Epithelial cell of prostate (primary cell): ENCODE measurements around the gene PILRB.
"Not testable (repeated sequence)": the region's sequence is repeated elsewhere in the genome, so short reads cannot be mapped to it uniquely, and the experiment has no call there.

Source experiments
- DNase-seq: peaks from one replicate; pipeline ENCODE4 v3.0.0-alpha.2; 2011; ENCODE audit warnings: low read depth, low spot score
- H3K27ac ChIP-seq: fragments of 450-650 bp; 2 replicates; pipeline ENCODE4 v1.5.1; 2017; ENCODE audit warnings: mild to moderate bottlenecking

Gene PILRB

DNA sequence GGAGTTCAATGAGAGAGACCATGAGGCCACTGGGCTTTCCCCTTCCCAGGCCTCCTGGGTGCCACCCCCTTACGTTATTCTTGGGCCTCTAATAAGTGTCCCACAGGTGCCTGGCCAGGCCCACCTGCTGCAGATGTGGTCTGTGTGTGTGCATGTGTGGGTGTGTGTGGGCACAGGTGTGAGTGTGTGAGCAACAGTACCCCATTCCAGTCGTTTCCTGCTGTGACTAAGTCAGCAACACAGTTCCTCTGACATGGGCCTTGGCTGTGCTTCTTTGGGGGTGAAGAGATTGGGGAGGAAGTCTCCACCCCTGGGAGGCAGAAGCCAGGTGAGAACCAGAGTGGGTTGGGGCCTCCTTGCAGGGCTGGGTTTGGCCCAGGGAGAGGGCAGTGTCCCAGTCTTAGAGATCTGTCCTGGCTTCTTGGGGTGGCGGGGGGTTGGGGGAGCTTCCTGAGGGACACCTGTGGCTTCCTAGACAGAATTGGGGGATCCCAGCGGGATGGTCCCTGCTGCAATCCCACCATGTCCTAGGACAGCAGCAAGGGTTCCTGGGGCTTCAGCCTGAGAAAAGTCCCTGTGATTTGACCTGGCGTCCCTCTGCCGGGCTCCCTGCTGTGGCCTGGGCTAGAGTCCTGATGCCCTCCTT is 4.1 kb upstream of the PILRB start:
- H3K27ac ChIP-seq = no peak overlapping the region
- no peak for DNase-seq

DNA sequence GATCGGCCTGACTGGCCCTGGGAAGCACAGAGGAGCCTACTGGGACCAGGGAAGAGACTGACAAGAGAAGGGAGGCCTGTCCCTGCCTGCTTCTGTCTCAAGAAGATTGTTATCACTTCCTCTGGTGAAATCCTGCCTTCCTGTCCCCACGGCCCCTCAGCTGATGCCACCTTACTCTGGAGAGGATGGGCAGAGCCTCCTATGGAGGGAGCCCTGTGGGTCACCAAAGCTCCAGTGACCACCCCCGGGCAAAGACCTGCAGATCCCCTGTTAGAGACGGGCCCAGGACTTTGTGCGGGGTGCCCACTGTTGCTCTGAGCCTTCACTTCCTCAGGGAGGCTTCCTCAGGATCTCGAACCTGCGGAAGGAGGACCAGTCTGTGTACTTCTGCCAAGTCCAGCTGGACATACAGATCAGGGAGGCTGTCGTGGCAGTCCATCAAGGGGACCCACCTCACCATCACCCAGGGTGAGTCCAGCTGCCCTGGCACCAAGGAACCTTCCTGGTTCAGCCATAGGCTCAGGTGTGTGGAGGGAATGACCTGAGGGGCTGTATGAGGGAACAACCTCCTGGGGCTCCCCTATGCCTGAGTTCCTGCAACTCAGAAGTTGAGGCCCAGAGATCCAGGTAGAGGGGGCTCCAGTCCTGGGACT is 1.4 kb upstream of the PILRB start:
- DNase-seq = no peak

DNA sequence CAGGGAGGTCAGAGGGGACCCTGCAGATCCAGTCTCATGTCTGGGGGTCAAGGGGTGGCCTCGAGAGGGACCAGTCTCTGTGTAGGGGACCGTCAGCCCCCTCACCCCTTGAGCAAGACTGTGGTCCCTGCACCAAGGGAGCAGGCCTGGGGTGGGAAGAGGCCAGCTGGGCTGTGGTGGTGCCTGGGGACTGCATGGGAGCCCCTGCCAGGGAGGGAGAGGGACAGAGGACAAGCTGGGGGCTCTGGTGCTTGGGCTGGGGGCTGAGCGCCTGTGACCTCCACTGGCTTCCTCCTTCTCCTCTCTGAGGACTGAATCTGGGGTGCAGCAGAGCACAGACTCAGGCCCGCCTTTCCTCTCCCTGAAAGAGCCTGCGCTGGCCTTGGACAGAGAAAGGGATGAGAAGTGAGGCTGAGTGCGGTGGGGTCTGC is 771 bp upstream of the PILRB start:
- H3K27ac ChIP-seq = no peak overlapping the region
- DNase-seq = no peak

More for the DNA sequence above, 1.4 kb upstream of the PILRB start:
- H3K27ac ChIP-seq = no peak overlapping the region

DNA sequence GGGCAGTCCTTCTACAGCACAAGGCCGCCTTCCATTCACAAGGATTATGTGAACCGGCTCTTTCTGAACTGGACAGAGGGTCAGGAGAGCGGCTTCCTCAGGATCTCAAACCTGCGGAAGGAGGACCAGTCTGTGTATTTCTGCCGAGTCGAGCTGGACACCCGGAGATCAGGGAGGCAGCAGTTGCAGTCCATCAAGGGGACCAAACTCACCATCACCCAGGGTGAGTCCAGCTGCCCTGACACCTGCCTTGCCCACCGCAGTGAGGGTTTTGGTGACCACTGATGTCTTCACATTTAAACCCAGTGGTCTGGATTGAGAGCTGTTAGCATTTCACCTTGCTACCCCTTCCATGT is 918 bp downstream of the PILRB start:
- DNase-seq = no peak
- no peak overlapping the region for H3K27ac ChIP-seq

DNA sequence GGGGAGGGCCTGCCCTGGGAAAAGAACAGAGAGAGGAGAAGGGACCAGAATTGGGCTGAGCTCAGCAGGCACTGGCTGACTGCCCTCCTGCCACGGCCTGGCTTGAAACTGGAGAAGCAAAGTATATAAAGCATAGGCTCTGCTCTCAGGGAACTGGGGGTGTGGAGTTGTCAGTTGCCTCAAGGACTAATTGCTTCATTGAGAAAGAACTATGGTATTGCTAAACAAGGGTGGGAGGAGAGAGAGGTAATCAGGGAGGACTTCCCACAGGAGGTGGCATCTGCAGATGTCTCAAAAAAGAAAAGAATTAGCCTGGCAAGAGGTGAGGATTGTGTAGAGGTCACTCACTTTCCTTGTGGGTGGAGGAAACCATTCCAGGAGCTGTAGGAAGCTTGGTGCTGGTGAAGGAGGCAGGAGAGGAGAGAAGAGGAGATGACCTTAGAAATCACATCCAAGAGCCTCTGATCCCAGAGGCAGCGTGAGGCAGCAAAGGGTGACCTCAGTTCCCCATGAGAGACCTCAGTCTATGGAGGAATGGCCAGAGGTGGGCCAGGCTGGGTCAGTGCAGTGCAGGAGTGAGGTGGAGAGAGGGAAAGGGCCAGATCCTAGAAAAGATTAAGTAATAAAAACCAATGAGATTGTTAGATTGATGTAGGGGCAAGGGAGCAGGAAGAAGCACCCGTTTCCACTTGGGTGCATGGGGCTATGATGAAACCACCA is 2.4 kb downstream of the PILRB start:
- no peak for DNase-seq
- no peak overlapping the region for H3K27ac ChIP-seq

DNA sequence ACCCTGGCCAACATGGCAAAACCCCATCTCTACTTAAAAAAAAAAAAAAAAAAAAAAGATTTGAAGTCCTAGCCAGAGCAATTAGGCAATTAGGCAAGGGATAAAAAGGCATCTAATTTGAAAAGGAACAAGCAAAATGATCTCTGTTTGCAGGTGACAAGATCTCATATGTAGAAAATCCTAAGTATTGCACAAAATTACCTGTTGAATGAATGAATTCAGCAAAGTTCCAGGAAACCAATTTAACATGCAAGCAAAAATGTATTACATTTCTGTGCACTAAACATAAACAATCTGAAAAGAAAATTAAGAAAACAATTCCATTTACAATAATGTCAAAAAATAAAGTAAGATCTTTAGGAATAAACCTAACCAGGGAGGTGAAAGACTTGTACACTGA is 5.2 kb downstream of the PILRB start:
- no peak overlapping the region for H3K27ac ChIP-seq
- DNase-seq = no peak

DNA sequence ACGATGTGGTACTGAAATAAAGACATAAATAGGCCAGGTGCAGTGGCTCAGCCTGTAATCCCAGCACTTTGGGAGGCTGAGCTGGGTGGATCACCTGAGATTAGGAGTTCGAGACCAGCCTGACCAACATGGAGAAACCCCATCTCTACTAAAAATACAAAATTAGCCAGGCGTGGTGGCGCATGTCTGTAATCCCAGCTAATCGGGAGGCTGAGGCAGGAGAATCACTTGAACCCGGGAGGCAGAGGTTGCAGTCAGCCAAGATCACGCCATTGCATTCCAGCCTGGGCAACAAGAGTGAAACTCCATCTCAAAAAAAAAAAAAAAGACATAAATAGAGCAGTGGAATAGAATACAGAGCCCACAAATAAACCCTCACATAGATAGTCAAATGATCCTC is 5.9 kb downstream of the PILRB start:
- not testable (repeated sequence) for DNase-seq

DNA sequence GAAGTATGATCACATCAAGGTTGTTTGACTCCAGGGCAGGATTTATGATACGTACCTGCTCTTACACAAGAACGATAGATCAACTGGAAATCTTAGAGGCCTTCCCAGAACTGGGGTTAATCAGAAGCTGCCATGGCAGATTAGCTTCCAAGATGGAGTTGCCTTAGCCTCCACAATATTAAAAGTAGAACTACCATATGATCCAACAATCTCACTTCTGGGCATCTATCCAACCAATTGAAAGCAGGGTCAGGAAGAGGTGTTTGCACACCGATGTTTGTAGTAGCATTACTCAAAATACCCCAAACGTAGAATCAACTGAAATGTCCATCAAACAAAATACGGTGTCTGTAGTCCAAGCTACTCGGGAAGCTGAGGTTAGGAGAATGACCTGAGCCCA is 6.6 kb downstream of the PILRB start:
- no peak for DNase-seq
- H3K27ac ChIP-seq = no peak overlapping the region

More for the DNA sequence above, 5.9 kb downstream of the PILRB start:
- not testable (repeated sequence) for H3K27ac ChIP-seq

DNA sequence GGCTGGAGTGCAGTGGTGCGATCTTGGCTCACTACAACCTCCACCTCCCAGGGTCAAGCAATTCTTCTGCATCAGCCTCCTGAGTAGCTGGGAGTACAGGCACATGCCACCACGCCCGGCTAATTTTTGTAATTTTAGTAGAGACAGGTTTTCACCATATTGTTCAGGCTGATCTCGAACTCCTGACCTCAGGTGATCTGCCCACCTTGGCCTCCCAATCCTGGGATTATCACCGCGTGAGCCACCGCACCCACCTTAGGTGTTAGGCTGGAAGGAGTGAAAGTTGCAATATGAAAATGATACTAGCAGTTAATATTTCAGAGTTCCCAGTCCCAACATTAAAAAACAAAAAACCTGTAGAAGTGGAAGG is 8.1 kb downstream of the PILRB start:
- DNase-seq, H3K27ac ChIP-seq: not testable (repeated sequence)

DNA sequence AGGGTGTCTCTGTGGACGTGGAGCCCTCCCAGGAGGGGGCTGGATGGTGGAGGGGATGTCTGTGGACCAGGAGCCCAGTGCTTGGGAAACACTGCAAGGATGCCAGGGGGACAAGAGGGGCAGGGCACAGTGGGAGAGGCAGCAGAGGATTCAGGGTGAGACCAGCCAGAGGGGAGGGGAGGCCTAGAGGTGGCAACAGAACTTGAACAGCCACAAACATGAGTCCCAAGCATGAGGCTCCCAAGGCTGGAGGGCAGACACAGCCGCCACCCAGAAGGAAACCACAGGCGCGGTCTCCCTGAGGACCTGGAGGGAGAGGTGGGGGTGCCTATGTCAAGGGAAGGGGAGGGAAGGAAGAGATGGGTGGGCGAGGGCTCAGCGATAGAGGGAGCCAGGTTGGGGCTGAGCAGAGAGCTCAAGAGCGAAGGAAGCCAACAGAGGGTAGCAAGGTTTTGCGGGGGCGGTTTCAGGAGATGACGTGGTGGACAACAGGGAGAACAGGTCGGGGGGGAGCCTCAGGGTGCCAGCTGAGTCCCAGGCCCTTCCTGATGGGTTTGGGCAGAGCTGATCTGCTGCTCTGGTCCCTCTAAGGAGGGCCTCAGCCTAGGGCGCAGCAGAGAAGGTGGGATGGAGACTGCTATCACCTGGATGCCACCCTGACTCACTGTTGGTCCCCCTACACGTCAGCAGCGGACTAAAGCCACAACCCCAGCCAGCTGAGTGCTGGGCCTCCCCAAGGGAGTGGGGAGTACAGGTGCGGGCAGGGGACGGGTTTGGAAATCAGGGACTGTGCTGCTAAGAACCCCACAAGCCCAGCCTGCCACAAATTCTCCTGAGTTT is 8.7 kb downstream of the PILRB start:
- DNase-seq = no peak
- H3K27ac ChIP-seq = no peak overlapping the region

DNA sequence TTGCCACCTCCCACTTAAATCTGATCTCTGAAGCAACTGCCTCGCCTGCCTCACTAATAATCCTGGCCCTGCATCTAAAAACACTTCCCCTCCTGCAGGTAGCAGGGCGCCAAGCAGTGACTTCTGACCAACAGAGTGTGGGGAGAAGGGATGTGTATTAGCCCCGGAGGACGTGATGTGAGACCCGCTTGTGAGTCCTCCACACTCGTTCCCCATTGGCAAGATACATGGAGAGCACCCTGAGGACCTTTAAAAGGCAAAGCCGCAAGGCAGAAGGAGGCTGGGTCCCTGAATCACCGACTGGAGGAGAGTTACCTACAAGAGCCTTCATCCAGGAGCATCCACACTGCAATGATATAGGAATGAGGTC is 9.3 kb downstream of the PILRB start:
- no peak overlapping the region for H3K27ac ChIP-seq
- DNase-seq = no peak

DNA sequence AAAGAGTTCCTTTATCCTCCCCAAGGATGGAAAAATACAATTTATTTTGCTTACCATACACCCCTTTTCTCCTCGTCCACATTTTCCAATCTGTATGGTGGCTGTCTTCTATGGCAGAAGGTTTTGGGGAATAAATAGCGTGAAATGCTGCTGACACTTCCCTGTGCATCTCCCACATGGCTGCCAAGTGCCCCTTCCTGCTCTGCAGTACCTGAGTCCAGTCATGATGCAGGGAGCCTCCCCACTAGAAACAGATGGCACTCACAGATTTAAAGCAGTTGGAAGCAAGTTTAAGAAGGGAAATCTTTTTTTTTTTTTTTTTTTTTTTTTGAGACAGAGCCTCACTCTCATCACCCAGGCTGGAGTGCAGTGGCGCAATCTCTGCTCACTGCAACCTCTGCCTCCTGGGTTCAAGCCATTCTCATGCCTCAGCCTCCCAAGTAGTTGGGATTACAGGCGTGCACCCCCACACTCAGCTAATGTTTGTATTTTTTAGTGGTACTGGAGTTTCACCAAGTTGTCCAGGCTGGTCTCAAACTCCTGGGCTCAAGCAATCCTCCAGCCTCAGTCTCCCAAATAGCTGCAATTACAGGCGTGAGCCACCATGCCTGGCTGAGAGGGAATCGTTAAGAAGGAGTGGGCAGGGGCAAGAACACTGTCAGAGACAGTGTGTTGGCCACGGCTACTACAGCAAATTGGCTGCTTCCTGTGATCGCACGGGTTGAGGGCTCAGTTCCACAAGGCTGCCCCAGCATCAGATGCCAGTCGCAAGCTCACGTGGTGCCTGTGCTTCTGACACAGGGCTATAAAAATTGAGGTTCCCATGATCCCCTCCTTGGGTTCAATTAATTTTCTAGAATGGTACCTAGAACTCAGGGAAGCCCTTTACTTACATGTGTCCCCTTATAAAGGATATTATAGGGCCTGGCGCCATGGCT is 10.0 kb downstream of the PILRB start:
- DNase-seq = no peak
- H3K27ac ChIP-seq = no peak overlapping the region

DNA sequence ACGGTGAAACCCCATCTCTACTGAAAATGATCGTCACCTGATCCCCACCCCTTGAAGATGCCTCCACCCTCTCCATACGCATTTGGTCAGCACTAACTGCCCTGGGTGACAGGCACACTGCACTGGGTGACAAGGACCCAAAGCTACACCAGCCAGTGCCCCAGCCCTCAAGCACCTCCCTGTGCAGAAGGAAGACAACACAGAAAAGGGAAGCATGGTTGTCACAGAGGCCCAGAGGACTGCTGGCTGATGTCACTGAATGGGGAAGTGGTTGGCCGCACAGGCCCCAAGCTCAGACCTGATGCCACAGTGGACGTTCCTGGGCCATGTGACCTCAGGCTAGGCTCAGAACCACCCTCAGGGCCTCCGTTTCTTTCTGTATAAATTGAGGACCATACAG is 11.2 kb downstream of the PILRB start:
- no peak for DNase-seq
- no peak overlapping the region for H3K27ac ChIP-seq

DNA sequence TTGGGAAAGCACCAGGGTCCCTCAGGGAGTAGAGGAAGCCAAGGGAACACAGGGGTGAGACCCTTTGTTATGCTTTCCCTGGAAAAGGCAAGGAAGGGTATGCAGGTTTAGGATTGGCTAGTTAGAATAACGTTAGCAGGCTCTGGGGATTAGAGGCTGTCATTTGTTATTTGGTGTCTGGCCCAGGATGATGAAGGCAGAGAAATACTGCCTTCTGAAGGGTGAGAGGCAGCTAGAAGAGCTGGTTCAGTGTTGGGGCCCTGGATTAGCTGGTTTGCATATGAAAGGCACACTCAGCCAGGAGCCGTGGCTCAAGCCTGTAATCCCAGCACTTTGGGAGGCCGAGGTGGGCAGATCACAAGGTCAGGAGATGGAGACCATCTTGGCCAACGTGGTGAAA is 12.4 kb downstream of the PILRB start:
- no peak for DNase-seq
- no peak overlapping the region for H3K27ac ChIP-seq

DNA sequence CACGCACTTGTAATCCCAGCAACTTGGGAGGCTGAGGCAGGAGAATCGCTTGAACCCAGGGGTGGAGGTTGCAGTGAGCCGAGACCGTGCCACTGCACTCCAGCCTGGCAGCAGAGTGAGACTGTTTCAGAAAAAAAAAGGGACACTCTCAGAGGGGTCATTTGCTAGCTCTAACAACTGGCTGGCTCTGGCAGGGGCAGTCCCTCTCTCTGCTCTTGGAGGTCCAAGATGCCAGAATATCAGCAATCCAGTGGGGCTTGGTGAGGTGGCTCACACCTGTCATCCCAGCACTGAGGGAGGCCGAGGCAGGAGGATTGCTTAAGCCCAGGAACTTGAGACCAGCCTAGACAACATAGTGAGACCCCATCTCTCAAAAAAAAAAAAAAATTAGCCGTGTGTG is 12.8 kb downstream of the PILRB start:
- no peak for DNase-seq
- no peak overlapping the region for H3K27ac ChIP-seq

DNA sequence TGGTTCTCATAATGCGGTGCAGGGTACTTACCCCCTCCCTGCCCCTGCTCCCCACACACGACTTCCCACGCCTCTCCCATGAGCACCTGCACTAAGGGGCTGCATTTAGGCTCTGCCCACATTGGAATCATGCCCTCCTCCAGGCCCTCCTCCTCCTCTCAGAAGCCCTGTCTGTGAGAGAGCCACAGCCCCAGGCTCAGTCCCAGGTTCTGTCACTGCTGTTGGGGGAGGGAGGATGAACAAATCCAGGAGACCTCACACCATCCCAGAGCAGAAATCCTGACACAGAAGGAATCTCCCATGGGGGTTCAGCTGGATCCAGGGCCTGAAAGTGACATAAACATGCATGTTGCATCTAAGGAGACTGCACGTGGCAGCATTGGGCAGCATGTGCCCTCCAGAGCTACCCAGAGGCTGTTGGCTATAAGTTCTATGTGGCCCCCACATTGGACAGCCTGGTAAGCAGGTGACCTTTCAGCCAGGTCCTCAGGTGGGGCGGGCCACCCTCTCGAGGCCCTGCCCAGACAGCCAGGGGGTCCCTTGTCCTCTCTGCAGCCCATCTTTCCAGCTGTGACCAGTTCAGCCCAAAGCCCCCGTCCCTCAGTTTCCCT is 13.7 kb downstream of the PILRB start:
- H3K27ac ChIP-seq = no peak overlapping the region
- no peak for DNase-seq

DNA sequence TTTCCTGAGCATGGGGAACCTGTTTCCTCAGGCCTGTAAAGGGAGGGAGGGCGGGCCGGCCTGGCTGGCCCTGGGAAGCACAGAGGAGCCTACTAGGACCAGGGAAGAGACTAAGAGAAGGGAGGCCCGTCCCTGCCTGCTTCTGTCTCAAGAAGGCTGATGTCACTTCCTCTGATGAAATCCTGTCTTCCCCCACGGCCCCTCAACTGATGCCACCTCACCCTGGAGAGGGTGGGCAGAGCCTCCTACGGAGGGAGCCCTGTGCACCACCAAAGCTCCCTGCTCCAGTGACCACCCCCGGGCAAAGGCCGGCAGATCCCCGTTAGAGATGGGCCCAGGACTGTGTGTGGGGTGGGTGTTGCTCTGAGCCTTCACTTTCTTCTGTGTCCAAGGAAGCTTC is 14.3 kb downstream of the PILRB start:
- DNase-seq = no peak
- no peak overlapping the region for H3K27ac ChIP-seq

DNA sequence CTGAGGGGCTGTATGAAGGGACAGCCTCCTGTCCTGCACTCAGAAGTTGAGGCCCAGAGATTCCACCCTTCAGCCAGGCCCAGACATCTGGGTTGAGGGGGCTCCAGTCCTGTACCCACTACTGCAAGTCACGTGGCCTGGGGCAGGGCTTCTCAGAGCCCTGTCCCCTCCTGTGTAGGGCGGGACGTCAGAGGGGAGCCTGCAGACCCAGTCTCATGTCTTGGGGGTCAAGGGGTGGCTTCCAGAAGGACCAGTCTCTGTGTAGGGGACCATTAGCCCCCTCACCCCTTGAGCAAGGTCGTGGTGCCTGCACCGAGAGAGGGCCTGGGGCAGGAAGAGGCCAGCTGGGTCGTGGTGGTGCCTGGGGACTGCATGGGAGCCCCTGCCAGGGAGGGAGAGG is 14.8 kb downstream of the PILRB start:
- no peak for DNase-seq
- H3K27ac ChIP-seq = no peak overlapping the region

DNA sequence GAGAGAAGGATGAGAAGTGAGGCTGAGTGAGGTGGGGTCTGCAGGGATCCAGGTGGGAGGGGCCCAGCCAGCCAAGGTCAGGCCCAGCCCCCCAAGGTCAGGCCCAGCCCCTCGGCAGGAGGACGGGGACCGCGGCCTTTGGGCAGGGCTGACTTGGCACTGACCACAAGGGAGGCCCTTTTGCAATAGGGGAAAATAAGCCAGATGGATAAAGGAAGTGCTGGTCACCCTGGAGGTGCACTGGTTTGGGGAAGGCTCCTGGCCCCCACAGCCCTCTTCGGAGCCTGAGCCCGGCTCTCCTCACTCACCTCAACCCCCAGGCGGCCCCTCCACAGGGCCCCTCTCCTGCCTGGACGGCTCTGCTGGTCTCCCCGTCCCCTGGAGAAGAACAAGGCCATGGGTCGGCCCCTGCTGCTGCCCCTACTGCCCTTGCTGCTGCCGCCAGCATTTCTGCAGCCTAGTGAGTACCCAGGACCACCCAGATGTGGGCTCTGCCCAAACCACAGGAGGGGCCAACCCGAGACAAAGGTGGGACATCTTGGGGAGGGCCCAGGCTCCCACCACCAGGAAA is 15.4 kb downstream of the PILRB start, which contains the start of gene PILRA:
Gene PILRA, plus strand, starts transcription at position 227 of the 571 bp plus-strand sequence. Its CDS starts 170 bp downstream, at position 397.
- no peak for DNase-seq
- H3K27ac ChIP-seq = no peak within 1 kb of the TSS
